Omental fat pad (tissue), 4 donors: ENCODE data around the gene TRIM5. TPM values are rescaled to one million over a fixed set of nuclear protein-coding genes. Genes with fewer than 3 reads are reported as not detected.
"Not testable (repeated sequence)": the region's sequence is repeated elsewhere in the genome, so short reads cannot be mapped to it uniquely, and the experiment has no call there.

Experiments used
- ATAC-seq: fragments of 150-250 bp; one replicate; pipeline ENCODE4 v1.9.1; 2016; ENCODE audit warnings: mild to moderate bottlenecking, moderate library complexity; ENCODE audit not compliant: low FRiP score
- DNase-seq: peaks from one replicate; pipeline ENCODE4 v3.0.0-alpha.2; 2019; ENCODE audit warnings: low spot score
- total RNA-seq, 4 donors: library from RNA; depleted of rRNA; stranded (reverse); fragments of >200 nt; gene quantifications; one replicate each; pipeline ENCODE4 v1.1.0, GENCODE V29; 2016
- TF ChIP-seq, protein P1 (sequence below), 3 donors: fragments of 450-650 bp; IDR thresholded peaks; one replicate each; pipeline ENCODE4 v1.5.1; 2016 to 2017; ENCODE audit warnings: antibody characterized with exemption in 3 of 3, mild to moderate bottlenecking in 3 of 3, moderate library complexity in 2 of 3

The TRIM5 gene
- total RNA-seq, 4 donors from 2014 or later, result 18.0 to 24.4 (median 21.1) TPM

GRCh38 chr11:5689551-5689983, 4.7 kb upstream of the TRIM5 start, which contains the start of gene TRIM22:
TRIM22 (plus strand) TSS chr11:5689790; CDS start chr11:5696233, 6,443 bp downstream.
- DNase-seq (no peak), ATAC-seq (peak; percentile 55)
- TF ChIP-seq, protein P1, sequence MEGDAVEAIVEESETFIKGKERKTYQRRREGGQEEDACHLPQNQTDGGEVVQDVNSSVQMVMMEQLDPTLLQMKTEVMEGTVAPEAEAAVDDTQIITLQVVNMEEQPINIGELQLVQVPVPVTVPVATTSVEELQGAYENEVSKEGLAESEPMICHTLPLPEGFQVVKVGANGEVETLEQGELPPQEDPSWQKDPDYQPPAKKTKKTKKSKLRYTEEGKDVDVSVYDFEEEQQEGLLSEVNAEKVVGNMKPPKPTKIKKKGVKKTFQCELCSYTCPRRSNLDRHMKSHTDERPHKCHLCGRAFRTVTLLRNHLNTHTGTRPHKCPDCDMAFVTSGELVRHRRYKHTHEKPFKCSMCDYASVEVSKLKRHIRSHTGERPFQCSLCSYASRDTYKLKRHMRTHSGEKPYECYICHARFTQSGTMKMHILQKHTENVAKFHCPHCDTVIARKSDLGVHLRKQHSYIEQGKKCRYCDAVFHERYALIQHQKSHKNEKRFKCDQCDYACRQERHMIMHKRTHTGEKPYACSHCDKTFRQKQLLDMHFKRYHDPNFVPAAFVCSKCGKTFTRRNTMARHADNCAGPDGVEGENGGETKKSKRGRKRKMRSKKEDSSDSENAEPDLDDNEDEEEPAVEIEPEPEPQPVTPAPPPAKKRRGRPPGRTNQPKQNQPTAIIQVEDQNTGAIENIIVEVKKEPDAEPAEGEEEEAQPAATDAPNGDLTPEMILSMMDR (IDR thresholded peaks at IDR 0.05), result no peak

GRCh38 chr11:5688482-5688881, 3.6 kb upstream of the TRIM5 start:
- TF ChIP-seq, protein P1 (IDR thresholded peaks at IDR 0.05), result no peak
- DNase-seq (no peak), ATAC-seq (no peak)

DNA sequence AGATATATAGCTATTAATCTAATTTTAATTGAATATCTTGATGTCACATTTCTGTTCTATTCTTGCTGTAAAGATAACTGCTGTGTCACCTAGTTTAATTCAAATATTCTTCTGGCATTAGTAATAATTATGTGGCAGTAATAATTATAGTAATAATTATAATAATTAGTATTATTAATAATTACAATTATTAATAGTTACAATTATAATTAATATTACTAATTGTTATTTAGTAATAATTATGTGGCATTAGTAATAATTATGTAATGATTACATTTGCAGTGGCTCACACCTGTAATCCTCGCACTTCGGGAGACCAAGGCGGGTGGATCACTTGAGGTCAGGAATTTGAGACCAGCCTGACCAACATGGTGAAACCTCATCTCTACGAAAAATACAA, 1.6 kb upstream of the TRIM5 start:
- ATAC-seq, result no peak

GRCh38 chr11:5684036-5684645, 733 bp downstream of the TRIM5 start:
- ATAC-seq (peak; percentile 12), DNase-seq (no peak)
- TF ChIP-seq, protein P1 (IDR thresholded peaks at IDR 0.05), result no peak

More for the DNA sequence above, 1.6 kb upstream of the TRIM5 start:
- TF ChIP-seq, protein P1 (IDR thresholded peaks at IDR 0.05), result no peak
- DNase-seq, result no peak

- DNase-seq, ATAC-seq: not testable (repeated sequence)
Observed at GRCh38 chr11:5683620-5684019, 1.3 kb downstream of the TRIM5 start.

DNA sequence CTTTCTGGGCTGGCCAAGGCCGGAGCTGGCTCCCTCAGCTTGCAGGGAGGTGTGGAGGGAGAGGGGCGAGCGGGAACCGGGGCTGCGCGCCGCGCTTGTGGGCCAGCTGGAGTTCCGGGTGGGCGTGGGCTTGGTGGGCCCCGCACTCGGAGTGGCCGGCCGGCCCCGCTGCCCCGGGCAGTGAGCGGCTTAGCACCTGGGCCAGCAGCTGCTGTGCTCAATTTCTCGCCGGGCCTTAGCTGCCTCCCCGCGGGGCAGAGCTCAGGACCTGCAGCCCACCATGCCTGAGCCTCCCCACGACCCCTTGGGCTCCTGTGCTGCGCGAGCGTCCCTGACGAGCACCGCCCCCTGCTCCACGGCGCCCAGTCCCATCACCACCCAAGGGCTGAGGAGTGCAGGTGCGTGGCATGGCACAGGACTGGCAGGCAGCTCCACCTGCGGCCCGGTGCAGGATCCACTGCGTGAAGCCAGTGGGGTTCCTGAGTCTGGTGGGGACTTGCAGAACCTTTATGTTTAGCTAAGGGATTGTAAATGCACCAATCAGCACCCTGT, 1.9 kb downstream of the TRIM5 start:
- ATAC-seq, DNase-seq: not testable (repeated sequence)

GRCh38 chr11:5679811-5680210, 5.1 kb downstream of the TRIM5 start:
- ATAC-seq (no peak), DNase-seq (no peak)
- TF ChIP-seq, protein P1 (IDR thresholded peaks at IDR 0.05), result no peak

DNA sequence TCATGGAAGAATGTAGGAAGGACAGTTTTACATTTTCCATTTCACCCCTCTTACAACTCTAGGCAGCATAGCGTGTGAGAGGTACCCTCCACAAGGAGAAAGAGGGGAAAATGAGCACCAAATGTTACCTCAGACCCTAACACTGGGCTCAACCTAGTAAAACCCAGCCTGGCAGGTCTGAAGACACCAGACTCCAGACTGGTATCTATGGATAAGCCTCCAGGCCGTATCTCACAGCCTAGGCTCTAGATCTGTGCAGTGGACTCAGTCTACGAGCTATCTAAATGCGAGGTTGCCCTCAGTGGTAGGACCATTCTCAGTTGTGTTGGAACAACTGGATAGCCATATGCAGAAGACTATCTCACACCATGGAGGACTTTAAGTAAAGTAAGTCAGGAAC, 10.5 kb downstream of the TRIM5 start:
- ATAC-seq, result no peak
- DNase-seq, result no peak
- TF ChIP-seq, protein P1 (IDR thresholded peaks at IDR 0.05), result no peak
